ENCODE measurements around the gene GRK5. TPM values are rescaled to one million over a fixed set of nuclear protein-coding genes. Genes with fewer than 3 reads are reported as not detected.

GRK5 gene
- total RNA-seq, 1 donor: 16.0 TPM

- no peak overlapping the region for H3K4me3 ChIP-seq (ENCODE audit: low read depth, low read length)
- no peak for TF ChIP-seq CTCF (IDR thresholded peaks at IDR 0.05; ENCODE audit: insufficient read depth, low read depth, low read length)
- no peak for DNase-seq (ENCODE audit: low read depth)
These were observed 160.6 kb downstream of the GRK5 start for GRCh38 chr10:119367841-119368549.

GRCh38 chr10:119368581-119368980 lies 161.2 kb downstream of the GRK5 start:
- H3K4me3 ChIP-seq (ENCODE audit: low read depth, low read length): no peak overlapping the region
- DNase-seq (ENCODE audit: low read depth): no peak
- TF ChIP-seq CTCF (IDR thresholded peaks at IDR 0.05; ENCODE audit: insufficient read depth, low read depth, low read length): no peak

DNA sequence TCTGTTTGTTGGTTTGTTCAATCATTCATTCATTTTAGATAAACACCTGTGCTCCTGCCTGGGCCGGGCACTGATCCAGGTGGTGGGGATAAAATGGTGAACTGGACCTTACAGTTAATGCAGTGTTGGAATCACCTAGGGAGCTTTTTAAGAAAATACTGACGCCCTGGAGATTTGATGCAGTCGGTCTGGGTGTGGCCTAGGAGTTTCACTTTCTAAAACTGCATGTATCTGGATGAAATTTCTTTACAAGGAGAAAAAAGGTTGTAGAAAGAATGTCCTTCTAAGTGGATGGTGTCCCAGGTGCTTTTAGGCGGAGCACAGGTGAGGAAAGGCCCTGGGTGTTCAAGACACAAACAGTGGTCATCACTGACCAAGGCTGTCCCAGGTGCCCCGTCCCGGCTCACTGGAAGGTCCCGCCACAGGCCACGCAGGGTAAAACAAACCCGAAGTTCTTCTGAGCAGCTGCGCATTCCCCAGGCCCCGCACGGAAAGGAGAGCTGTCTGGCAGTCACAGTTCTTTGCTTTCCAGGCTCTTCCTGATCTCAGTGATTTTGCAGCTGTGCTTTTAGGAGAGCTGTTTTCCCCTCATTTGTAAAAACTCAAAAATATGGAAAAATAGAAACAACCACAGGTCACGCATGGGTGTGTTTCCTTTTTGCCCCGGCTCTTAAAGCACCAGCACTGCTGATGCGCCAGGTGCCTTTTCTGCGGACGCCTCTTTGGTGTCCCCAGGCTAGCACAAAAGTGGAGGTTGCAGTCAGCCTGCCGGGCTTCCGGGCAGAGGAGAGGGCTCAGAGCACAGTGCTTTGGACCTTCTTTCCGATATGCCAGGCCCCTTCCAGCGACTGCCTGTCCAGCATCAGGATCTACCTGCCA lies 161.9 kb downstream of the GRK5 start:
- DNase-seq (ENCODE audit: low read depth): no peak
- no peak overlapping the region for H3K4me3 ChIP-seq (ENCODE audit: low read depth, low read length)
- no peak for TF ChIP-seq CTCF (IDR thresholded peaks at IDR 0.05; ENCODE audit: insufficient read depth, low read depth, low read length)

GRCh38 chr10:119370111-119370741 lies 162.9 kb downstream of the GRK5 start:
- TF ChIP-seq CTCF (IDR thresholded peaks at IDR 0.05; ENCODE audit: insufficient read depth, low read depth, low read length): no peak
- H3K4me3 ChIP-seq (ENCODE audit: low read depth, low read length): peak overlapping the region; percentile 2
- peak; percentile 96 for DNase-seq (ENCODE audit: low read depth)

DNA sequence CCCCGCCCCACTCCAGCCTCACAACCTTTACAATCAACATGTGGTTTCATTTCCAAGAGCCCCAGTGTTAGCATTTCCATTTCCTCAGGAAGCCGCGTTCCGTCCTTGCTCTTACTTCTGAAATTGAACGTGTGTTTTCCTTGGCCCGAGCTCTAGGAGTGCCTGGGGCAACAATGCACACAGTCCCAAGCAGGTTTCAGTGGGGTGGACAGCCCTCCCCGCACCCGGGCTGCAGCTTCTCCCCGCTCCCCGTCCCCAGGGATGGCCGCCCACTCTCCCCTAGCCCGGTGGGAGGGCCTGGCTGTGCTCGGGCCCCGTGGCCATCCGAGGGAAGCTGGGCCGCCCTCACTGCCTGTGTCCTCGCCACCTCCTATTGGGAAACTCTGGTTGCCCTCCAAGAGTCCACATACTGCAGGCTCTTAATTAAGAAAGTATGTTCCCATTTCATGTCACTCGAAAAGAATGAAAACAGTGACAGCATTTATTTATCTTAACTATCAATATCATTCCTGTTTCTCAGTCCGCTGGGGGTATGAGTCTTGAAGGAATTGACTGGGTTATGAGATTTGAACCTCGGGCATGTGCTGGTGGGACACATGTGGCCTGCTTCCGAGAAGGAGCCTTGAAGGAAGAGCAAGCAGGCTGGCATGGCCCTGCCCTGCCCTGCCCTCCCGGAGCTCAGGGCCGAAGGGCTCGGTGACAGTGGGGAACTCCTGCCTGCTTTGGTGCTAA lies 163.8 kb downstream of the GRK5 start:
- no peak for TF ChIP-seq CTCF (IDR thresholded peaks at IDR 0.05; ENCODE audit: insufficient read depth, low read depth, low read length)
- H3K4me3 ChIP-seq (ENCODE audit: low read depth, low read length): no peak overlapping the region
- DNase-seq (ENCODE audit: low read depth): peak; percentile 94

Data from fibroblast of villous mesenchyme (primary cell).